GM19463 (cell line): ENCODE data around the gene ATG7.
"Not testable (repeated sequence)": the region's sequence is repeated elsewhere in the genome, so short reads cannot be mapped to it uniquely, and the experiment has no call there.

ENCODE experiments used
- ATAC-seq: cut with Tn5 transposase; IDR thresholded peaks from one replicate; pipeline ENCODE4 v1.9.1; 2021; ENCODE audit warnings: mild to moderate bottlenecking, moderate library complexity; ENCODE audit not compliant: unreplicated experiment

Gene ATG7

GRCh38 chr3:11420066-11420465, 147.9 kb downstream of the ATG7 start:
- ATAC-seq = no peak

DNA sequence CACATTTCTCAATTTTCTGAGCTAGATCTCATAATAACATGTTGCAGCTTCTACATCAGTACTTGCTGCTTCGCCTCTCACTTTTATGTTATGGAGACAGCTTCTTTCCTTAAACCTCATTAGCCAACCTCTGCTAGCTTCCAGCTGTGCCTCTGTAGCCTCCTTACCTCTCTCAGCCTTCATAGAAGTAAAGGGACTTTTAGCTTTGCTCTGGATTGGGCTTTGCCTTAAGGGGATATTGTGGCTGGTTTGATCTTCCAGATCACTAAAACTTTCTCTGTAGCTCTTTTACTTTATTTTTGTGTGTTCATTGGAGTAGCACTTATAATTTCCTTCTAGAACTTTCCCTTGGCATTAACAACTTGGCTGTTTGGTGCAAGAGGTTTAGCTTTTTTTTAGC, 150.1 kb downstream of the ATG7 start:
- no peak for ATAC-seq

DNA sequence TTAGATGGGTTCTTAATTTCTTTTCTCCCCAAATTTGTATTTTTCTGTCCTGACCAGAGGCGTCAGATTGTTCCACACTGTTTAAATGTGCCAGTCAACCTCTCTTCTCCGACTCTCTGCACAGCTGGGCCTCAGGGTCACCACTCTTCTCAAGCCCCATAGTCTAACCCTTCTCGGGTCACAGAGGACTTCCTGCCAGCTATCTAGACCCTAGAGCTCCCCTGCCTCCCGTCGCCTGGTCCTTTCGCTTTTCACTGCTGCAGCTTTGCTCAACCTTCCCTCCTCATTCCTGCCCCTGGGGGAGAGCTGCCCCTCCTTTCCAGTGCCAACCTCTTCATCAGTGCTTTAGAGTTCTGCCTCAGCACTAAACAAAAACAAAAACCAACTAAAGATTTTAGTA, 151.7 kb downstream of the ATG7 start:
- no peak for ATAC-seq

DNA sequence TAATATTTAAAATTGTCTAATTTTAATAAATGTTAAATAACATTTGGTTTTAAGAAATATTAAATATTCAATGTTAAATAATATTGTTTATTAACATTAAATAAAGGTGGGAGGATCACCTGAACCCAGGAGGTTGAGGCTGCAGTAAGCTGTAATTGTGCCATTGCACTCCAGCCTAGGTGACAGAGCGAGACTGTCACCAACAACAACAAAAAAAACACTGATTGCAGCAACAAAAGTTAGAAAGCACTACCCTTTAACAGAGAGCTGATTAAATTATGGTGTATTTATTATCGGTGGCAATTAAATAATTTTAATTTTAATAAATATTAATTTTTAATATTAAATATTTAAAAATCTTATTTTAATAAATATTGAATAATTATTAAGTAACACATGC, 152.1 kb downstream of the ATG7 start:
- ATAC-seq = no peak

GRCh38 chr3:11430207-11430606, 158.0 kb downstream of the ATG7 start:
- no peak for ATAC-seq

GRCh38 chr3:11430624-11431023, 158.4 kb downstream of the ATG7 start:
- ATAC-seq = no peak

GRCh38 chr3:11431319-11431718, 159.1 kb downstream of the ATG7 start:
- no peak for ATAC-seq

DNA sequence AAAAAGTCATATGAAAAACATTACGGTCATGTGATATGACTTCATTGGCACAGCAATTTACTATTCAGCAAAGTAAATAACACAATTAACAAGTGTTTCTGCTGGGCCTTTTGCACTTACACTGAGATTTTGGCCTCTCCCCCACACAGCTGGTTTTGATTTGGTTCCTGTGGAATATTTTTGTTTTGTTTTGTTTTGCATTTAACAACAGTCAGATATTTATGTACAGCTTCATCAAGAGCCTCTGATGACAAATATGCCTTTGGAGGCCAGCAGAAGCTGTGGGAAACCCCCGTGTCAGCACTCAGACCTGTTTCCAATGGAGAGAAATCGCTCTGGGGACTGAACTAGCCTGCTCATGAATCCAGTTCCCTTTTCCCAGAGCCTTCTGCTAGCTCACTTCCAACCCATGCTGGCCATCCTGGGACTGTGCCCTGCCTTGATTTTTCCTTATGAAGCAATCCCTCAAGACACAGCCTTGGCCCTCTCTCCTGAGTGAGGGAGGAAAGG, 161.9 kb downstream of the ATG7 start:
- ATAC-seq = no peak

DNA sequence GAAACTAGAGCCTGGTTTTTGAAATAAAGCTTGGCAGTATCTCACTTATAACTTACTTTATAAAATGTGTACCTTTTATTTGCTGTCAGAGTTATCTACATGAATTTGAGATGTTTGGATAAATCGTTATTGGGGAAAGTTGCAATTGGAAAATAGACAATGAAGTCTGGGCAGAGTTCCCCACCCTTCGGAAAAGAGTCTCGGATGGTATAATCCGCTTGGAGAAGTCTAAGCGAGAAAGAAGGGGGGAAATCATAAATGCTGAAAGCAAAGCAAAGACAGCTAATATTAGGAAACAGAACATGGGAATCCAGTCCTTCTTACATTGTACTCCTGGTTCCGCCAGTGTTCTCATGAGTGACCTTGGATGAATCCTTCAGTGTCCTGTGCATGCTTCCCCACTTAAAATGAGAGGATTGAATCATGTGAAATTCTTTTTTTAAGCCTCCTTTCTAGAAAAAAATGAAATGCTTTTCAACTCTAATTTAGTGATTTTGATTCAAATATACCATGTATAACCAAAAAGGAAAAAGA, 162.4 kb downstream of the ATG7 start:
- no peak for ATAC-seq

DNA sequence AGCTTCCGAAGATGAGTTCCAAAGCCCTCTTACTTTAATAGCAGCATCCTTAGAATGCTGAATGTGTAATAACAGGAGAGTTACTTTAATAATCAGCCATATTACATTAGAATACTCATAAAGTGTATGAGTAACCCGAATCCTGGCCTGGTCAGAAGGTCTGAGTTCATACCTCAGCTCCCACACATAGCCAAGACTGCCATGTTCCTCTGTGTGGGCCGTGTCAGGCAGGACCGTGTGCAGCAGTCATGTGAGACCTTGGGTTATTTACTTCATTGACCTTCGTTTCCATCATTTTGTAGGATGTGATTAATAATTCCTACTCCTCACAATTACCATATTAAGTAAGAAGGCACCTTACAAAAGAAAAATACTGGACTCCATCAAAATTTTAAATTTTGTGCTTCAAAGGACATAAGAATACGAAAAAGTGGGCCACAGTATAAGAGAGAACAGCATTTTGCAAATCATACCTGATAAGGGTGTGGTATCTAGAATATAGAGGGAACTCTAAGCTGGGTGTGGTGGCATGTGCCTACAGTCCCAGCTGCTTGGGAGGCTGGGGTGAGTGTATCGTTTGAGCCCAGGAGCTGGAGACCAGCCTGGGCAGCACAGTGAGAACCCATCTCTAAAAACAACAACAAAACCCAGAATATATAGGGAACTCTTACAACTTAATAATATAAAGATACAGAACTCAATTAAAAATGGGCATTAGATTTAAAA, 163.4 kb downstream of the ATG7 start:
- no peak for ATAC-seq

DNA sequence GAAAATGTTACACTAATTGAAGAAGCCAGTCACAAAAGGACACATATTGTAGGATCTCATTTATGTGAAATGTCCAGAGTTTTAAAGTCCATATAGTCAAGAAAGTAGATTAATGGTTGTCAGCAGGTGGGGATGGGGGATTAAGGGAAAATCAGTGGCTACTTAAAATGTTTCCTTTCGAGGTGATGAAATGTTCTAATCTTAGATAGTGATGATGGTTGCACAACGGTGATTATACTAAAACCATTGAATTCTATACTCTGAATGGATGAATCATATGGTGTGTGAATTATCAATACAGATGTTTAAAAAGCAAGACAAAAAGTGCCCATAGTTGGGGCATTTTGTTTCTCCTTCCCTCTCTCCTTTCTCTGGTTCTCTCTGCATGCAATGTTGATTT, 164.6 kb downstream of the ATG7 start:
- no peak for ATAC-seq

DNA sequence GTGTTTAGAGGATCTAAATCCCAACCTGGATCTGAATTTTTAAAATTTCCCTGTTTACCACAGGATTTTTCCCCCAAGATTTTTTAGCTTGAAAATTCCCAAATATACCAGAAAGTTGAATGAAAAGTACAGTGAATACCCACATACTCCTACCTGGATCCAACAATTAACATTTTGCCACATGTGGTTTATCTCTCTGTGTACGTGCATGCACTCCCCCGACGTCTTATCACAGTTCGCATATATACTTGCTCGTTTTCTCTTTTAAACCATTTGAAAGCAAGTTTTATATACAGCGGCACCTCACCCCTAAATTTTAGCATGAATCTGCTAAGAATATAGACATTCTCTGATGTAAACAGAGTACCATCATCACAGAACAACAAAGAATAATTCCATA, 165.3 kb downstream of the ATG7 start:
- no peak for ATAC-seq

DNA sequence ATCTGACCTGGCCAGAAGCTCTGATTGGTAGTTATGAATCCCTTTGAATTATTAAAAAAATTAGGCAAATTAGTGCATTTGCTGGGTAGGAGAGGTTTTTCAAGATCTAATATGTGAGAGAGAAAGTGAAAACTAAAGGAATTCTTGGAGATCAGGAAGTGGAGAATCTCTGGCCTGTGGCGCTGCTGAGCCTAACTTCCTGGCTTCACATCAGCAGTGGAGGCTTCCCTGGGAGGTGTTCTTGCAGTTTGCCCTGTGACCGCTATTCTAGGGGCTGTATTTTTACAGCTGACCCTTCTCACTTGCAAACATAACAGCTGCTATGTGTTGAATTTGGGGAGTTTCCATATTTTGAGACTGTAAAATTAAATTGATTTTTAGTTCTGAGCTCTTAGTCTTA, 166.4 kb downstream of the ATG7 start:
- no peak for ATAC-seq

DNA sequence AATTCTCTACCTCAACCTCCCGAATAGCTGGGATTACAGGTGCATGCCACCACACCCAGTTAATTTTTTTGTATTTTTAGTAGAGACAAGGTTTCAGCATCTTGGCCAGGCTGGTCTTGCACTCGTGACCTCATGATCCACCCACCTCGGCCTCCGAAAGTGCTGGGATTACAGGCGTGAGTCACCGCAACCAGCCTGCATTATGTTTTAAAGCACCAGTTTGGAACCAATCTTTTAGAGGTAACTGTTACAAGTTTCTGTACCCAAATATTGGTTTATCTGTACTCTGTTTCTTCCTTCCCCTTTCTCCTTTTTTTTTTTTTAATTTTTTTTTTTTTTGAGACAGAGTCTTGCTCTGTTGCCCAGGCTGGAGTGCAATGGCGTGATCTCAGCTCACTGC, 169.1 kb downstream of the ATG7 start:
- ATAC-seq = not testable (repeated sequence)

DNA sequence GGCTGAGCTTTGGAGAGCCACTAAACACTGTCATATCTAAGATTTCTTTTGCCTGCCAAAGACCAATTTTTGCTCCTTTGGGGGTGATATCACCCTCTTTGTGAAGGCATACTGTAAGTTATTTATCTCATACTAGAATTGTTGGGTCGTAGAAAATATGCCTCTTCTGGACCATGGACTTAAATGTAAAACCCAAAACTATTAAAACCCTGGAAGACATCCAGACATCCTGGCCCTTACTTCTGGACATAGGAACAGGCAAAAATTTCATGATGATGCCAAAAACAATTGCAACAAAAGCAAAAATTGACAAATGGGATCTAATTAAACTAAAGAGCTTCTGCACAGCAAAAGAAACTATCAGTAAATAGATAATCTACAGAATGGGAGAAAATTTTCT, 172.2 kb downstream of the ATG7 start:
- ATAC-seq = no peak

- not testable (repeated sequence) for ATAC-seq
Measured at GRCh38 chr3:11445193-11445592, 173.0 kb downstream of the ATG7 start.

GRCh38 chr3:11445883-11446282, 173.7 kb downstream of the ATG7 start:
- no peak for ATAC-seq

DNA sequence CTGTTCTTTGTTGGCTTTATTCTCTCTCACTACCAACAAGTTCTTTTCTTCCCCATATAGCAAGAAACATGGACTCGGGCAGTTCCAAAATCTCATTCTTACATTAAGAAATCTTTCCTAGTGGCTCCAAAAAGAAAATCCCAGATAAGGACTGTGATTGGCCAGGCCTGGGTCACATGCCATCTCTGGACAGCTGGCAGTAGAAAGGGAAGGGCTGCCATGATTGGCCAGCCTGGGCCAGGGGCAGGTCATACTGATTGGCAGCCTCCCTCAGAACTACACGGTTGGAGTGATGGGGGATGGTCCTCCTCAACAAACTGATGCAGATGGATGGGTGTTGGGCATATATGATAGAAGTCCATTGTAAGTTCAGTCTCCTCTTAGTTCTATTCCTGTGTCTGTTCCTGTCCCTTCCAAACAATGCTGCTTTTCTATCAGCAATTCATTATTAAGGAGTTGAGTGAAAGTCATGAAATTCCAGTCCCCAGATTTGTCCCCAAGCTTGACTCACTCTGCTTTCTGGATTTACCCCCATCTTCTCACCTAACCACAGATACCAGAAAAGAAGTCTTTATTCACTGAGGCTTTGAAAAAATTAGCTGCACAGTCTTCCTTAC, 175.5 kb downstream of the ATG7 start:
- no peak for ATAC-seq

DNA sequence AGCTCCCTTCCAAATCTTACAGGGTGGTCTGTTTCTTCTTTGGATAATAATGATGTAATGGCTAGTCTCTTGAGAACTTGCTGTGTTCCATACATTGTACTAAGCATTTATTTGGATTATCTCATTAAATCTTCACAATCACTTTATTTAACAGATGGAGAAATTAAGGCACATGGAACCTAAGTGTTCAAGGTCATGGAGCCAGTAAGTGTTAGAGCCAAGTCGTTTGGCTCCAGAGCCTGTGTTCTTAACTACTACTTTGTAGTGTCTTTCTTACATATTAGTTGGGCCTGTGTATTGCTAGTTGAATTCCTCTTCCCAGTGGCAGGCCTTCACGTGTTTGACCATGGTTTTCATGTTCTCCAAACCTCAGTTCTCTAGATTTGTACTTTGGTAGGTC, 177.8 kb downstream of the ATG7 start:
- no peak for ATAC-seq

GRCh38 chr3:11452312-11452711, 180.1 kb downstream of the ATG7 start:
- no peak for ATAC-seq

- ATAC-seq = no peak
Measured at GRCh38 chr3:11452885-11453847, 181.0 kb downstream of the ATG7 start.
